A673 (cell line): Measurements from ENCODE around the gene EIF4E2.

ENCODE experiments used
- EZH2 ChIP-seq: fragments of 200-600 bp; sonication (generic); IDR thresholded peaks from 2 replicates; pipeline ENCODE4 v1.6.1; 2017; ENCODE audit warnings: borderline replicate concordance, low read depth, mild to moderate bottlenecking, mixed read lengths, antibody characterized with exemption, low read length; ENCODE audit not compliant: poor library complexity, severe bottlenecking
- TF ChIP-seq, protein P1 (sequence below): fragments of 300-800, 200-600 bp; sonication (generic); conservative IDR thresholded peaks from 2 replicates; pipeline ENCODE4 v1.5.1; 2017; ENCODE audit warnings: low read depth, mild to moderate bottlenecking, antibody characterized with exemption, low read length, moderate library complexity, mixed read lengths

DNA sequence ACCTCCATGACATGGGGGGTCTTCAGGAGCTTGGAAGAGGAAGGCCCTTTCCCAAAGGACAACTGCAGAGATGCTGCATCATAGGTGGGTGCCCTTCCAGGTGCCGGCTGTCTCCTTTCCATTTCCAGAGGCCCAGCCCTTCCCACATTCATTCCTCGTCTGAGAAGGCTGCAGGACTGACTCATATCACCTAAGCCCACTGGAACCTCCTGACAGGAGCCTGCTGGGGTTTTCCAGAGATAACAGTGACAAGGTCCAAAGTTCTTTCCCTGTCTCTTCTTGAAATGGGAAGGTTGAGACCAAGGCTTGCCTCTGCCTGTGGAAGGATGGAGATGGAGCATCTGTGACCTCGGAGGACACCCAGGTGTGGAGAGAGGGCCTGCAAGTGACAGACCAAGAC lies 33.9 kb upstream of the EIF4E2 start:
- TF ChIP-seq, protein P1, sequence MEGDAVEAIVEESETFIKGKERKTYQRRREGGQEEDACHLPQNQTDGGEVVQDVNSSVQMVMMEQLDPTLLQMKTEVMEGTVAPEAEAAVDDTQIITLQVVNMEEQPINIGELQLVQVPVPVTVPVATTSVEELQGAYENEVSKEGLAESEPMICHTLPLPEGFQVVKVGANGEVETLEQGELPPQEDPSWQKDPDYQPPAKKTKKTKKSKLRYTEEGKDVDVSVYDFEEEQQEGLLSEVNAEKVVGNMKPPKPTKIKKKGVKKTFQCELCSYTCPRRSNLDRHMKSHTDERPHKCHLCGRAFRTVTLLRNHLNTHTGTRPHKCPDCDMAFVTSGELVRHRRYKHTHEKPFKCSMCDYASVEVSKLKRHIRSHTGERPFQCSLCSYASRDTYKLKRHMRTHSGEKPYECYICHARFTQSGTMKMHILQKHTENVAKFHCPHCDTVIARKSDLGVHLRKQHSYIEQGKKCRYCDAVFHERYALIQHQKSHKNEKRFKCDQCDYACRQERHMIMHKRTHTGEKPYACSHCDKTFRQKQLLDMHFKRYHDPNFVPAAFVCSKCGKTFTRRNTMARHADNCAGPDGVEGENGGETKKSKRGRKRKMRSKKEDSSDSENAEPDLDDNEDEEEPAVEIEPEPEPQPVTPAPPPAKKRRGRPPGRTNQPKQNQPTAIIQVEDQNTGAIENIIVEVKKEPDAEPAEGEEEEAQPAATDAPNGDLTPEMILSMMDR: no peak
- no peak for TF ChIP-seq EZH2
